IPS-11a (cell line): ENCODE results near the gene CPNE2.

ENCODE experiments used
- H3K4me3 ChIP-seq: one replicate; pipeline ENCODE4 v1.5.1; 2013; ENCODE audit warnings: low read depth, low read length, control low read depth

CPNE2 gene

GRCh38 chr16:57123216-57123973, 31.0 kb downstream of the CPNE2 start:
- no peak overlapping the region for H3K4me3 ChIP-seq

- no peak overlapping the region for H3K4me3 ChIP-seq
These were observed 31.7 kb downstream of the CPNE2 start for GRCh38 chr16:57123974-57124674.

- no peak overlapping the region for H3K4me3 ChIP-seq
These were observed 33.0 kb downstream of the CPNE2 start for GRCh38 chr16:57125376-57125775.

DNA sequence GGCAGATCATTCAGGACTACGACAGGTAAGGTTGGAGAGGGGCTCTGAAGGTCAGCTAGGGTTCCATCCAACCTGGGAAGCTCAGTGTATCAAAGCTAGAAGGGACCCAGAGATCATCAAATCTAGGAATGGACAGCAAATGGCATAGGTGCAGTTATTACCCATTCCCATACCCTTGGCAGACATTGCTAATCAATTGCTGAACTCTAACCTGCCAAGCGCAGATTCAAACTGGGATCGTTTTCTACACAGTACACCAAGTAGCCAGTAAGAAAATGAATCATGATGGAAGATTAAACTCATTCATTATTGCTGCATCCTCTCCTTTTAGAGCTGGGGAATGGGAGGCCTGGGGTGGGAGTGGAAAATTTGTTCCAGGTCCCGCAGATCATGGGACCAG, 33.6 kb downstream of the CPNE2 start:
- H3K4me3 ChIP-seq, result no peak overlapping the region

- no peak overlapping the region for H3K4me3 ChIP-seq
These were observed 34.0 kb downstream of the CPNE2 start for GRCh38 chr16:57126411-57126810.

DNA sequence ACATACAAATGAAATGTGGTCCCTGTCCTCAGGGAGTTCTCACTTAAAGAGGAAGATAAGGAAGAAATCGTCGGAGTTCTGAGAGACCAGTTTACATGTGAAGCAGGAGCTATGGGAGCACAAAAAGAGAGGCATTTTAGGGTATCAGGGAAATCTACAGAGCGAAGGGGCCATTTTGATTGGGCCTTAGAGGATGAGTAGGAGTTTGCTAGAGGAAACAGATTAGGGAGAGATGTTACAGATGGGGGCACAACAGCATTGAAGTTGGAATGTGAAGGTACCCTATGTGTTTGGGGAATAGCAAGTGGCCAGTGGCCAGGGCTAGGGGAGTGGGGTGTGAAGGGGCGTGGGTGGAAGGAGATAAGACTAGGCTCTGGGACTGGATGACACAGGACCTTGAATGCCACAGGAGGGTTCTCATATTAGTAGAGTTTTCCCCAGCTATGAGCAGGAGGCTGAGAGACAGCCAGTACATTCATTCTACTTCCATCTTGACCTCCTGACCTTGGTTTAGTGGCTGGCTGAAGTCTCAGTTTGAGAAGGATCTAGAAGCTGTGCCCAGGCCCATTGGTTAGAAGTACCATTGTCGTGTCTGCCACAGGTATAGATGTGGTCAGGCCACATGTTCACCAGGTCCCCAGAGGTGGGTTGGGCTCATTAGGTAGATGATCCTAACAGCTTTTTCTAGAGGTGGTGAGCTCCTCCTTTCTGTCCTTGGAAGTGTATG, 34.8 kb downstream of the CPNE2 start:
- no peak overlapping the region for H3K4me3 ChIP-seq

GRCh38 chr16:57127836-57128235, 35.5 kb downstream of the CPNE2 start:
- no peak overlapping the region for H3K4me3 ChIP-seq

- H3K4me3 ChIP-seq, result no peak overlapping the region
These were observed 36.5 kb downstream of the CPNE2 start for GRCh38 chr16:57128771-57129389.

DNA sequence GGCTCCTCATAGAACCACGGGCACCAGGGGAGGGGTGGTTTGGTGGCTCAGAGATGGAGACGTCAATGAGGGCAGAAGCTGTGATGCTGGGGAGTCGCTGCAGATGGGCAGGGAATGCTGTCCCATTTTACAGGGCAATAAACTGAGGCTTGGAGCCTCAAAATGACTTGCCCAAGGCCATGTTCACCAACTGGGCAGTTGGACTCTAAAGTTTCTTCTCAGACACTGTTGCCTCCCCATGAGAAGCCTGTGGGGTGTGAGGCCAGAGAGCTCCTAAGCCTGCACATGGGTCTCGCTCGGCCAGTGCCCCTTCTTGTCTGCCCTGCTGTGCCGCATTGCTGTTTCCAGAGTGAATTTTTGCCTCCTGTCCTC, 38.6 kb downstream of the CPNE2 start:
- no peak overlapping the region for H3K4me3 ChIP-seq

- H3K4me3 ChIP-seq, result no peak overlapping the region
These were observed 39.1 kb downstream of the CPNE2 start for GRCh38 chr16:57131351-57131970.

DNA sequence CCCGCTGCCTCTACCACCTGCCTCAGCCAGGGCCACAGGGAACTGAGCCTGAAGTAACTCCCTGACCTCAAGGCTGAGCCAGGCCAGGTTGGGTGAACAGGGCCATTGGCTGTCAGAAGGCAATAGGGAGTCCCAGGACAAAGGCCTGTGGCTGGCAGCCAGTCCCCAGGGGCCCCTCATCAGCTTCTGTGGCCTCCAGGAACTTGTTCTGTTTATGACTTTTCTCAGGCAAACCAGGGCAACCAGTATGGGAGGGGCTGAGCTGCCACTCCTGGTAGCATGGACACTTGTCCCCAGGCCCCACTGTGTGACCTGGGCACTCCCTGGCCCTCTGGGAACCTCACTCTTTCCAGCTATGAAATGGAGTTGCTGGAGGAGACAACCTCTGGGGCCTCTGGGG, 40.1 kb downstream of the CPNE2 start:
- no peak overlapping the region for H3K4me3 ChIP-seq

DNA sequence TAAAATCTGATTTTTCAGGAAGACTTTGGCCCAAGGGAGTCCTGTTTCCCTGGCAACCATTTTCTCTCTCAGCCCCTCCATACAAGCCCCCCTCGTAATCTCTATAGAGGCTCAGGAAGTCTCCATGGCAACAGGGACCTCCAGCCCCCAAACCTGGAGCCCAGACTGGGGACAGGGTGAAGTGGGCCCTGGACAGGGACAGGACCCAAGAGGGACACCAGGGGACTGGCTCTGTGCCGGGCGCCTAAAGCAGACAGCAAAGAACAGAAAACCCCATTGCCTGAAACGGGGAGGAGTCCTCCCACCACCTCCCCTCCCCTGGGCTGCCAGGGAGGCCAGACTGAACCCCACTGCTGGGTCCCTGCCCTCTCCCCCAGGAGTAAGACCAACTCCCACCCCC, 40.6 kb downstream of the CPNE2 start:
- H3K4me3 ChIP-seq, result no peak overlapping the region

GRCh38 chr16:57133886-57134285, 41.5 kb downstream of the CPNE2 start:
- no peak overlapping the region for H3K4me3 ChIP-seq

DNA sequence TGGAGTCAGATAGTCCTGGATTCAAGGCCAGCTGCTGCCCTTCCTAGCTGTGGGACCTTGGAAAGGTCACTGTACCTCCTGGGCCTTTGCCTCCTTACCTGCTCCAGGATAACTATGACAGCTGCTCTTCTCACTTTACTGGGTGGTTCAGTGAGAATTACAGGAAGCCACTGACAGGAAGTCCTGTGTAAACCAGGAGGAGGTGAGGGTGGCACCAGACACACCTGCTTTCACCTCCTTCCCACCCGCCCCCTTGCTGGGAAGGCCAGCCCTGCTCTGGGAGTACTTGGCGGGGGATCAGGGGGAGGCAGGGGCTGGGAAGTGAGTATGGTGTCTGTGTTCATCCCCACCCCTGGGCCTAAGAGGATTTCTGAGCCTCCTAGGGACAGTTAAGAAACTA, 42.6 kb downstream of the CPNE2 start:
- H3K4me3 ChIP-seq, result no peak overlapping the region

DNA sequence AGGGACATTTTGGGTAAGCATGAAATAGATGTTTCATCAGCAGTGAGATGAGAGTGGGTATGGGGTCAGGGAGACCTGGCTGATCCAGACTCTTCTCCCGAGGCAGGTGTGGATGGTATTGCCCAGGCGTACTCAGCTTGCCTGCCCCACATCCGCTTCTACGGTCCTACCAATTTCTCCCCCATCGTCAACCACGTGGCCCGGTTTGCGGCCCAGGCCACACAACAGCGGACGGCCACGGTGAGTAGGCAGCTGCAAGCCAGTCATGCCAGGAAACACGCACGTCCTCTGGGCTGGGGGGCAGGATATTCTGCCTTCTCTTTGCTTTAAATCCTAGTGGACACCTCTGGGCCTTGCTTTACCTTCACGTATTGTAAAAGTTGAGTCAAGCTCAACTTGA, 44.7 kb downstream of the CPNE2 start:
- no peak overlapping the region for H3K4me3 ChIP-seq

GRCh38 chr16:57137566-57138273, 45.3 kb downstream of the CPNE2 start:
- no peak overlapping the region for H3K4me3 ChIP-seq

DNA sequence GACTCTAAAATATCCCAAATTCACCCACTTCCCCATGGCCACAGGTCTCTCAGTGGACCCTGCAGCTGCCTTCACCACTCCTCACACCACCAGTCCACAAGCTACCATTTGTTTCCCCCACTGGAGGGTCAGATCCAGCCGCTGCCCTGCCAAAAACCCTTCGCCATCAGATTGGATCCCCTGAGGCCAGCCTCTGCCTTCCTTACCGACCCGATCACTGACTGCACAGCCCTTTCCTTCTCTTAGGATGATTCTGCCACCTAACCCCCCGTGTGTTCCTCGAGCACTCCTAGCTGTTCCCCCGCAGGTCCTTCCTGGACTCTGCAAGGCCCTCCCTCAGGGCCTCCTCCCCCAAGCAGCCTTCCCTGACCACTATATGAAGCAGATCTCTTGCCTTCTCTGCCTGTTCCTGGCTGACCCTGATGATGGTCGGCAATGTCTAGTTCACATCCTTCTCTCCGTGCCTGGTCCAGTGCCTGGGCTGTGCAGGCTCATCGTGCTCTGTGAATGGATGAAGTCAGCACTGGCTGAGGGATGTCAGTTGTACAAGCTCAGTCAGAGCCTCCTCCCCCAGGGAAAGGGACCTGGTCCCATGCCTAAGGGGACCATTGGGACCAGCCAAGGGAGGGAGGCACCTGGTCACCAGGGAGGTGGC, 46.0 kb downstream of the CPNE2 start:
- H3K4me3 ChIP-seq, result no peak overlapping the region

DNA sequence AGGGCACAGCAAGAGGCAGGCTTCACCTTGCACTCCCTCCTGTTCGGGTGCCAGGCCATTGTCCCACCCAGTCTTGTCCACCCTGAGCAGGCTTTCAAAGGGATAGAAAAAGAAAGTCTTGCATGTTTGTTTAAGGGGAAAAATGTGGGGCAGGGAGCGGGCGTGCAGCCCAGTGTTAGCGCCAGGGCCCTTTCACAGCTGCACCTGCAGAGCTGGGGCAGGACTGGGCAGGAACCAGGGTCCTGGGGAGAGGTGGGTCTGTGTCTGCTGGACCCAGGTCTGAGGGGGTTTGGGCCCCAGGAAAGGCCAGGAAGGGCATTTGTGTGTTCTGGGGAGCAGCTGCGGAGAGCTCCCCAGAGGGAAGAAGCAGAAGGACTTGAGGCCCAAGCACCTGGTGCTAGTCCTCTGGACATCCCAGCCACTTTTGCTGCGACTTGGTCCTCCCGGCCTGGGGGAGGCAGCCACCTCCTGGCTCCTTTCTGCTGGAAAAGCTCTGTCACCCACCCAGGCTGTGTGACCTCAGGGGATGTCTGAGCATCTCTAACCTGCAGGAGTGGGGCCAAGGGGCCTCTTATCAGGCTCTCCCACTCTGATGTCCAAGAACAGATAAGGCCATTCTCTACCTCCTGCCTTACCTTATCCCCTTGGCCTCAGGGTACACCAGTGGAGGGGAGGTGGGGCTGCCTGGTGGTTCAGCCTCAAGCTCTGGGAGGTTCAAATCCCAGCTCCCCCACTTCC, 48.7 kb downstream of the CPNE2 start:
- no peak overlapping the region for H3K4me3 ChIP-seq
